B cell (primary cell): ENCODE measurements around the gene COG5. TPM values are rescaled to one million over a fixed set of nuclear protein-coding genes. Genes with fewer than 3 reads are reported as not detected.

ENCODE experiments used
- ATAC-seq: fragments of 200-7000 bp; cut with Tn5 transposase; one replicate; pipeline ENCODE4 v1.10.0; 2021; ENCODE audit warnings: low read depth, mild to moderate bottlenecking, moderate number of reproducible peaks, moderate library complexity
- CTCF ChIA-PET: fragments of 350-600 bp; sonication (Branson Sonifier 250); formaldehyde crosslinking; loops from one replicate; lab custom pipeline; 2021; ENCODE audit warnings: antibody characterized with exemption, inconsistent platforms; lab: Charles Lee
- POLR2A ChIA-PET: fragments of 350-600 bp; sonication (Branson Sonifier 250); formaldehyde crosslinking; loops from one replicate; lab custom pipeline; 2021; ENCODE audit warnings: antibody characterized with exemption; lab: Charles Lee
- DNase-seq: peaks from one replicate; pipeline ENCODE4 v3.0.0; 2013
- H2AFZ ChIP-seq: 2 replicates; pipeline ENCODE4 v1.6.1; 2012; ENCODE audit warnings: mild to moderate bottlenecking, low read depth, low read length; ENCODE audit not compliant: insufficient read depth, poor library complexity, severe bottlenecking
- H3K27ac ChIP-seq, 2 donors: 1 replicate in 1 of 2; 2 replicates in 1 of 2; pipeline ENCODE4 v1.5.1; 2012 to 2013; ENCODE audit warnings: low read length in 2 of 2, mild to moderate bottlenecking in 2 of 2, moderate library complexity in 1 of 2
- H3K27me3 ChIP-seq, 4 experiments: fragments of 200-600 bp in 1 of 4; sonication (generic) in 1 of 4; replicated peaks in 1 of 4; 1 replicate in 2 of 4; 2 replicates in 2 of 4; pipeline versions ENCODE4 v1.6.1 to v1.7.0; 2013 to 2016; ENCODE audit warnings: low read length in 3 of 4, mild to moderate bottlenecking in 2 of 4, mixed read lengths in 1 of 4, moderate library complexity in 1 of 4; ENCODE audit not compliant: insufficient read depth in 4 of 4, control insufficient read depth in 3 of 4; ENCODE audit errors: control extremely low read depth in 1 of 4
- H3K36me3 ChIP-seq, 2 experiments: replicated peaks in 1 of 2; 1 replicate in 1 of 2; 2 replicates in 1 of 2; pipeline versions ENCODE4 v1.6.1 to v1.7.1; 2013; ENCODE audit warnings: low read length in 1 of 2; ENCODE audit not compliant: insufficient read depth in 2 of 2, control insufficient read depth in 1 of 2; ENCODE audit errors: control extremely low read depth in 1 of 2, extremely low read depth in 1 of 2
- H3K4me1 ChIP-seq, 2 donors: fragments of 200-600 bp in 1 of 2; sonication (generic) in 1 of 2; 1 replicate in 1 of 2; 2 replicates in 1 of 2; pipeline versions ENCODE4 v1.5.1 to v1.6.1; 2013 to 2017; ENCODE audit warnings: low read length in 2 of 2; ENCODE audit not compliant: control insufficient read depth in 2 of 2, insufficient read depth in 2 of 2
- H3K4me2 ChIP-seq: replicated peaks from 2 replicates; pipeline ENCODE3; 2012; ENCODE audit warnings: mild to moderate bottlenecking, low read depth, low read length; ENCODE audit not compliant: poor library complexity, severe bottlenecking
- H3K4me3 ChIP-seq, 5 experiments: fragments of 200-600 bp in 1 of 5; sonication (generic) in 1 of 5; 1 replicate in 3 of 5; 2 replicates in 2 of 5; pipeline versions ENCODE4 v1.5.1 to v1.7.0; 2011 to 2016; ENCODE audit warnings: low read length in 4 of 5, mild to moderate bottlenecking in 4 of 5, low read depth in 2 of 5, control low read depth in 1 of 5, moderate library complexity in 1 of 5; ENCODE audit not compliant: insufficient read depth in 1 of 5; ENCODE audit errors: control extremely low read depth in 1 of 5, extremely low read depth in 1 of 5
- H3K79me2 ChIP-seq: fragments of 200-600 bp; sonication (generic); one replicate; pipeline ENCODE4 v1.6.0; 2016; ENCODE audit warnings: low read length; ENCODE audit not compliant: control insufficient read depth, insufficient read depth
- H3K9ac ChIP-seq: fragments of 200-600 bp; sonication (generic); 2 replicates; pipeline ENCODE4 v1.6.1; 2017; ENCODE audit warnings: mild to moderate bottlenecking, low read length, moderate library complexity
- H3K9me3 ChIP-seq, 3 donors: one replicate each; pipeline versions ENCODE4 v1.6.1 to v1.7.1; 2013; ENCODE audit warnings: low read length in 2 of 3; ENCODE audit not compliant: control insufficient read depth in 2 of 3, insufficient read depth in 1 of 3; ENCODE audit errors: control extremely low read depth in 1 of 3
- H4K20me1 ChIP-seq: 2 replicates; pipeline ENCODE4 v1.6.0; 2012; ENCODE audit warnings: mild to moderate bottlenecking, low read length; ENCODE audit not compliant: insufficient read depth, control insufficient read depth, poor library complexity, severe bottlenecking
- H3K27ac Mint-ChIP-seq: one replicate; pipeline ENCODE4 v1.8.0; 2021; ENCODE audit warnings: mixed read lengths
- H3K27me3 Mint-ChIP-seq: one replicate; pipeline ENCODE4 v1.8.0; 2021; ENCODE audit warnings: mixed read lengths
- H3K4me1 Mint-ChIP-seq: one replicate; pipeline ENCODE4 v1.8.0; 2021; ENCODE audit warnings: mixed read lengths
- H3K4me3 Mint-ChIP-seq: one replicate; pipeline ENCODE4 v1.8.0; 2021; ENCODE audit warnings: mixed read lengths
- H3K9me3 Mint-ChIP-seq: one replicate; pipeline ENCODE4 v1.8.0; 2022; ENCODE audit warnings: mixed read lengths; ENCODE audit not compliant: insufficient read depth
- EZH2 ChIP-seq: IDR thresholded peaks from 2 replicates; pipeline ENCODE4 v1.6.1; 2012; ENCODE audit warnings: borderline replicate concordance, low read depth, mild to moderate bottlenecking, moderate library complexity, low read length; ENCODE audit not compliant: insufficient read depth, poor library complexity, severe bottlenecking
- WGBS: methylation state at CpG from one replicate; pipeline ENCODE4 v1.1.5; 2013; ENCODE audit warnings: missing lambda C conversion rate; ENCODE audit not compliant: insufficient coverage; 5-methylcytosine and 5-hydroxymethylcytosine counted together
- intact Hi-C: fragments of 100-400 bp; cut with micrococcal nuclease; formaldehyde crosslinking; loops from one replicate; pipeline ENCODE4 v1.10.0; 2022
- polyA plus RNA-seq: library from polyadenylated mRNA; depleted of rRNA; stranded (reverse); fragments of >200 nt; gene quantifications from 2 replicates; pipeline ENCODE4 v1.2.3, GENCODE V29; 2012
- total RNA-seq, 2 donors: library from RNA; stranded (reverse); fragments of 120-200 nt in 1 of 2; gene quantifications; 1 replicate in 1 of 2; 2 replicates in 1 of 2; pipeline versions ENCODE4 v1.2.3 to v1.2.4, GENCODE V29; 2013 to 2022
- TF ChIP-seq, protein P1 (sequence below): fragments of 200-600 bp; IDR thresholded peaks from one replicate; pipeline ENCODE4 v1.8.0; 2022; ENCODE audit warnings: antibody characterized with exemption, mild to moderate bottlenecking

The COG5 gene
- total and polyA plus RNA-seq, 2 donors (not counting 1 experiment from before 2014, with no cell fraction given), result 7.0 to 73.0 TPM

DNA sequence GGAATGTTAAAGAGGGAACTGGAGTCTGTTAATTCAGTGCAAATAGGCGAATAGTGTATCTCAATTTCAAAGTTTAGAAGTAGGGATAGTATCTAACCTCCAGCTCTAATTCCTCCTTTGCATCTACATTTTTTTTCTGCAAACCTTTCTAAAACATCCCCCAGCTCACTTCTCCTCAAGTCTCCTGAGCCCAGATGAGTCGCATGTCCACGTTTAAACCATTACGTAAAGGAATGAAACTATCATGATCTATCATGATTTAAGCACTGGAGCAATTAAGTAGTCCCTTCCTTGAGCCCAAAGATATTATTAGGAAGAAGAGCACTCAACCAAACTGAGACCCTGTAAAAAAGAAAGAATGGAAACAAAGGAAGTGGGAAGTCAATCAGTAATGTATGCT is 64.0 kb downstream of the COG5 start:
- H3K9me3 ChIP-seq, result no peaks in the 10 kb centered on the region
- H3K9ac ChIP-seq, result no peak overlapping the region
- no peak overlapping the region for H2AFZ ChIP-seq
- H3K36me3 ChIP-seq, result peaks cover 0 to under 1% of the 10 kb centered on the region in 2 experiments
- no peaks in the 10 kb centered on the region for H3K4me1 ChIP-seq
- H3K4me3 ChIP-seq, result no peak overlapping the region
- H3K27me3 ChIP-seq, result no peaks in the 10 kb centered on the region
- intact Hi-C loops, result no loop called here
- Mint-ChIP-seq H3K4me1 (peaks cover 2% of the 10 kb centered on the region), H3K27me3 (no peaks in the 10 kb centered on the region), H3K27ac (no peak overlapping the region), H3K4me3 (no peak overlapping the region), H3K9me3 (no peaks in the 10 kb centered on the region)
- ChIA-PET POLR2A (no interaction called here), CTCF (interaction anchor here (0.7 kb wide), 1 partner anchor 162 kb away, joined by 4 read pairs; no protein-coding TSS in a partner anchor)
- peaks cover 16% of the 10 kb centered on the region for H3K79me2 ChIP-seq
- H3K4me2 ChIP-seq, result no peak overlapping the region
- TF ChIP-seq, protein P1, sequence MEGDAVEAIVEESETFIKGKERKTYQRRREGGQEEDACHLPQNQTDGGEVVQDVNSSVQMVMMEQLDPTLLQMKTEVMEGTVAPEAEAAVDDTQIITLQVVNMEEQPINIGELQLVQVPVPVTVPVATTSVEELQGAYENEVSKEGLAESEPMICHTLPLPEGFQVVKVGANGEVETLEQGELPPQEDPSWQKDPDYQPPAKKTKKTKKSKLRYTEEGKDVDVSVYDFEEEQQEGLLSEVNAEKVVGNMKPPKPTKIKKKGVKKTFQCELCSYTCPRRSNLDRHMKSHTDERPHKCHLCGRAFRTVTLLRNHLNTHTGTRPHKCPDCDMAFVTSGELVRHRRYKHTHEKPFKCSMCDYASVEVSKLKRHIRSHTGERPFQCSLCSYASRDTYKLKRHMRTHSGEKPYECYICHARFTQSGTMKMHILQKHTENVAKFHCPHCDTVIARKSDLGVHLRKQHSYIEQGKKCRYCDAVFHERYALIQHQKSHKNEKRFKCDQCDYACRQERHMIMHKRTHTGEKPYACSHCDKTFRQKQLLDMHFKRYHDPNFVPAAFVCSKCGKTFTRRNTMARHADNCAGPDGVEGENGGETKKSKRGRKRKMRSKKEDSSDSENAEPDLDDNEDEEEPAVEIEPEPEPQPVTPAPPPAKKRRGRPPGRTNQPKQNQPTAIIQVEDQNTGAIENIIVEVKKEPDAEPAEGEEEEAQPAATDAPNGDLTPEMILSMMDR, result no peak
- TF ChIP-seq EZH2, result no peak
- ATAC-seq, result no peak
- no peak overlapping the region for H3K27ac ChIP-seq
- WGBS, result no CpG with 5 or more reads among the region's 4 CpGs
- no peak for DNase-seq
- H4K20me1 ChIP-seq, result no peaks in the 10 kb centered on the region

DNA sequence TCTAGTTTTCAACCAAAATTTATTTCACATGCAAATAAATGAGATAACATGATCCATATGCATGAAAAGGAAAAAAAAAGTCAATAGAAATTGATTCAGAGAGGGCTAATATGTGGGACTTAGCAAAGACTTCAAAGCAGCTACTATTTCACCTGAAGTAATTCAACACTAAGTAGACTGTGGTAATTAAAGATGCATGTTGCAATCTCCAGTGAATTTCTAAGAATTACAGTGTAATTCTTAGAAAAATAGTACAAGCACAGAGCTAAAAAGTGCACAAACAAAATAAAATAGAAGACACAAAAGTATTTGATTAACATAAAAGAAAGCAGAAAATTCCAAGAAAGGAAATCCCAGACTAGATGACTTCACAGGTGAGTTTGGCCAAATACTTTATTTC is 68.2 kb downstream of the COG5 start:
- no peaks in the 10 kb centered on the region for H3K27me3 ChIP-seq
- TF ChIP-seq, protein P1, result no peak
- TF ChIP-seq EZH2, result no peak
- no peaks in the 10 kb centered on the region for H3K27me3 Mint-ChIP-seq
- no peaks in the 10 kb centered on the region for H4K20me1 ChIP-seq
- H3K27ac ChIP-seq, result no peak overlapping the region
- ATAC-seq (no peak), DNase-seq (no peak)
- H3K79me2 ChIP-seq, result peaks cover 16% of the 10 kb centered on the region
- H3K27ac Mint-ChIP-seq, result no peak overlapping the region
- ChIA-PET CTCF (interaction anchor here (0.6 kb wide), 1 partner anchor 228 kb away, joined by 3 read pairs; no protein-coding TSS in a partner anchor), POLR2A (no interaction called here)
- no peak overlapping the region for H3K4me3 Mint-ChIP-seq
- H3K36me3 ChIP-seq, result no peaks in the 10 kb centered on the region
- no peaks in the 10 kb centered on the region for H3K9me3 ChIP-seq
- no peak overlapping the region for H3K9ac ChIP-seq
- intact Hi-C loops, result no loop called here
- peaks cover 3% of the 10 kb centered on the region for H3K4me1 Mint-ChIP-seq
- H3K4me3 ChIP-seq, result no peak overlapping the region
- no peak overlapping the region for H2AFZ ChIP-seq
- H3K4me1 ChIP-seq, result no peaks in the 10 kb centered on the region
- no peak overlapping the region for H3K4me2 ChIP-seq
- H3K9me3 Mint-ChIP-seq, result no peaks in the 10 kb centered on the region
